Epithelial cell of esophagus (primary cell): Measurements from ENCODE around the gene CEBPG.

Source experiments
- DNase-seq: peaks from one replicate; pipeline ENCODE4 v3.0.0; 2010; ENCODE audit warnings: low read depth
- H3K4me3 ChIP-seq: 2 replicates; pipeline ENCODE4 v1.5.1; 2011; ENCODE audit warnings: mild to moderate bottlenecking, low read length, control low read depth
- CTCF ChIP-seq: IDR thresholded peaks from 2 replicates; pipeline ENCODE4 v1.5.1; 2011; ENCODE audit warnings: low read depth, mild to moderate bottlenecking, low read length, control low read depth, inconsistent platforms; ENCODE audit not compliant: insufficient read depth; ENCODE audit errors: missing control alignments

CEBPG gene

GRCh38 chr19:33384983-33385382 is 11.5 kb downstream of the CEBPG start:
- H3K4me3 ChIP-seq = no peak overlapping the region
- DNase-seq = no peak
- no peak for TF ChIP-seq CTCF

- DNase-seq = no peak
- TF ChIP-seq CTCF = no peak
- H3K4me3 ChIP-seq = no peak overlapping the region
Measured at GRCh38 chr19:33385956-33386355, 12.4 kb downstream of the CEBPG start.

GRCh38 chr19:33386361-33386858 is 12.9 kb downstream of the CEBPG start:
- no peak for TF ChIP-seq CTCF
- no peak for DNase-seq
- no peak overlapping the region for H3K4me3 ChIP-seq

GRCh38 chr19:33387351-33388230 is 14.1 kb downstream of the CEBPG start:
- no peak overlapping the region for H3K4me3 ChIP-seq
- no peak for DNase-seq
- TF ChIP-seq CTCF = no peak

GRCh38 chr19:33388231-33388724 is 14.8 kb downstream of the CEBPG start:
- no peak for TF ChIP-seq CTCF
- DNase-seq = no peak
- H3K4me3 ChIP-seq = no peak overlapping the region

- TF ChIP-seq CTCF = no peak
- H3K4me3 ChIP-seq = no peak overlapping the region
- no peak for DNase-seq
Measured at GRCh38 chr19:33388725-33389420, 15.4 kb downstream of the CEBPG start.
